ENCODE results near the gene CDON.
"Not testable (repeated sequence)": the region's sequence is repeated elsewhere in the genome, so short reads cannot be mapped to it uniquely, and the experiment has no call there.

Gene CDON

GRCh38 chr11:125924384-125925007, 138.2 kb downstream of the CDON start:
- DNase-seq (ENCODE audit: low read depth in 2 of 2), result no peak

DNA sequence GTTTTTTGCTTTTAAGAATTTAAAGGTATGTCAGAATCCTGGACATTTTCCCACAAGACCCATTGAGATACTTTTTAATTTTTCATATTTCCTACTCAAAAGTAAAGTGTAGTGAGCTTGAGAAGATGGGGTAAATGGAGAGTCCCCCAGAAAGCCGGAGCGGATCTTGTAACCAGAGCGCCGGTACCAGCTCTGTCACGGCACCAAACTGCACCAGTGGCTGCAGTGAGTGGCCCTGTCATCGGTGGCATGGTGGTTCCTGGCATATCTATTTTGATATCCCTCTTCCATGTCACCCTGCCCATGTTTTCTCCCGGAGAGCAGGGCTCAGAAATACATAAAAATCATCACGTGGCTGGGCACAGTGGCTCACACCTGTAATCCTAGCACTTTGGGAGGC, 139.0 kb downstream of the CDON start:
- no peak for DNase-seq (ENCODE audit: low read depth in 2 of 2)

GRCh38 chr11:125923012-125923579, 139.6 kb downstream of the CDON start:
- peak in 1 of 2 donors; percentile 15 for DNase-seq (ENCODE audit: low read depth in 2 of 2)

DNA sequence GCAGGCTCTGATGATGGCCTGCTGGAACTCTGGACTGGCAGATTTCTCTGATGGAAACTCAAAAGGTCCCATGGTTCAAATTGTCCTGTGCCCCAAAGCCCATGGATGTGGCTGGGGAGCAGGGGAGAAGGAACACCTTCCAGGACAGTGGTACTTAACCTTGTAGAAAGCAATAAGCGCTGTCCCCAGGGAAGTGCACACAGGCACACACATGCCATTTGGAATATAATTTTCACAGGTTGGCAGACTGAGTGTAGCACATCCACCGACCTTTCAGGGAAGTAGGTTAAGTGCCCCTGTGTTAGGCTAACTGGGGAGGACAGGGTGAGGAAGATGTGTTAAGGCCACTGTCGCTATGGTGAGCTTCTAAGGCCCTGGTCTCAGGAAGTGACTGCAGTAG, 140.5 kb downstream of the CDON start:
- no peak for DNase-seq (ENCODE audit: low read depth in 2 of 2)

DNA sequence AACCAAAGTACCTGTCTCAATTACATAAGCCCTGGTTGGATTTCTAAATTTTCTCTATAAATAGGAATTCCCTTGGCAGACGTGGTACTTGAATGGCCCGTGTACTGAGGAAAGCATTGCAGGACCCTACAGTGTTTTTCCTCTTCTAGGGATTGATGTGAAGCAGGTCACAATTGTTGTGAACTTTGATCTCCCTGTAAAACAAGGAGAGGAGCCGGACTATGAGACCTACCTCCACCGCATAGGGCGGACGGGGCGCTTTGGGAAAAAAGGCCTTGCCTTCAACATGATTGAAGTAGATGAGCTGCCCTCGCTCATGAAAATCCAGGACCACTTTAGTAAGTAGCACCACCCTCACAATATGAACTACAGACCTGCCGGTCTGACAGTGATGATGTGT, 141.6 kb downstream of the CDON start:
- no peak for DNase-seq (ENCODE audit: low read depth in 2 of 2)

DNA sequence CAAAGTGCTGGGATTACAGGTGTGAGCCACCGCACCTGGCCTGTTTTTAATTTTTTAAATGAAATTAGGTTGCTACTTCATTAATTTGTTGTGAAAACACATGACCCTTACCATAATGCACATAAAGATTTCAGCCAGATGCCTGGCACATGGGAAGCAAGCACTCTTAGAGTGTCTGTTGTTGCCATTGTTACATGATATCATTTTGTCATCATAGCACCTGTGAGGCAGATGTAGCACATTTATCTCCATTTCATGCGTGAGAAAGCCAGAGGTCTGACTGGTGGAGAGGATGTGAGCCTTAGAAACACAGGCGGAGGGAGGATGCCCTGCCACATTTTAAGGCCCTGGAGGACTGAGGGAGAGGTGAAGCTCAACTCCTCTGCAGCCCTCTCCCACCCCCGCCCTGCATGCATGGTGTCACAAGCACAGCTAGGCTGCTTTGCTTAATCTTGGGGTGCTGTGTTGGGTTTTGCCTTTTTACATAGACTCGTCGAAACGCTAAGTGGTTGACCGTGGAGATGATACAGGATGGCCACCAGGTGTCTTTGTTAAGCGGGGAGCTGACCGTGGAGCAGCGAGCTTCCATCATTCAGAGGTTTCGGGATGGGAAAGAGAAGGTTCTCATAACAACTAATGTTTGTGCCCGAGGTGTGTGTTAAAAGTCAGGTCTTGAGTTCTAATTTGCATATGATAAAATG, 144.4 kb downstream of the CDON start:
- DNase-seq (ENCODE audit: low read depth in 2 of 2), result no peak

DNA sequence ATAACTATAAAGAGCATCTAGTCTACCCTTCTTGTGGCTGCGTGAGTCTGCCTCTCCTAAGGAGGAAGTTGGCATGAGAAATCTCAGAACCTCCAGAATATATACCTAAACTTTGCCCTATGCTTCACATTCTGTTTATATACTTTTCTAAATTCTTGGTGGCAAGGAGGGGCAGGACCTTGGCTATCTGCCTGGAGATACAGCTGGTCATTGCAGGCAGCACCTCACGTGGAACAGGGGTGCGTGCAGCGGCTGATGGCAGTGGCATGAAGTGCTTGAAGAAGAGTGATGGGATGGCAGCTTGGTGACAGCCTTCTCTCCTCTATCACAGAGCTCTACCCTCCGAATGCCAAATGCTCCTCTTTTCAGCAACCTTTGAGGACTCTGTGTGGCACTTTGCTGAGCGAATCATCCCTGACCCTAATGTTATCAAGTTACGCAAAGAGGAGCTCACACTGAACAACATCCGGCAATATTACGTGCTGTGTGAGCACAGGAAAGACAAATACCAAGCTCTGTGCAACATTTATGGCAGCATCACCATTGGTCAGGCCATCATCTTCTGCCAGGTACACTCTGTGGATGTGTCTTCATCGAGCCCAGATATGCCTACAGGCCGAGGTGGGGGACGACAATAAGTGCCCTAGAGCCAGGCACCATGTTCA, 145.9 kb downstream of the CDON start:
- DNase-seq (ENCODE audit: low read depth in 2 of 2), result no peak

DNA sequence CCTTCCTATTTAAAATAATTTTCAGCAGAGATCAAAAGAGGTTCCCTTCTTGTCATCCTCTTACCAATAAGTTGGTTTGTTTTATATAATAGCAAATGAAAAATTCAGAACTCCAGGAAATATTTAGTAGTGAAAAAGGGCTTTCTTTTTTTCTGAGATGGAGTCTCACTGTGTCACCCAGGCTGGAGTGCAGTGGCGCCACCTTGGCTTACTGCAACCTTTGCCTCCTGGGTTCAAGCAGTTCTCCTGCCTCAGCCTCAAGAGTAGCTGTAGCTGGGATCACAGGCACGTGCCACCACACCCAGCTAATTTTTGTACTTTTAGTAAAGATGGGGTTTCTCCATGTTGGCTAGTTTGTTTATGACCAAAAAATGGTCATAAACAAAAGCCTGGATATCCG, 148.1 kb downstream of the CDON start:
- not testable (repeated sequence) for DNase-seq (ENCODE audit: low read depth in 2 of 2)

GRCh38 chr11:125910226-125910849, 152.3 kb downstream of the CDON start:
- DNase-seq (ENCODE audit: low read depth in 2 of 2), result no peak
